Measurements from ENCODE around the gene GABBR2.

GABBR2 gene

DNA sequence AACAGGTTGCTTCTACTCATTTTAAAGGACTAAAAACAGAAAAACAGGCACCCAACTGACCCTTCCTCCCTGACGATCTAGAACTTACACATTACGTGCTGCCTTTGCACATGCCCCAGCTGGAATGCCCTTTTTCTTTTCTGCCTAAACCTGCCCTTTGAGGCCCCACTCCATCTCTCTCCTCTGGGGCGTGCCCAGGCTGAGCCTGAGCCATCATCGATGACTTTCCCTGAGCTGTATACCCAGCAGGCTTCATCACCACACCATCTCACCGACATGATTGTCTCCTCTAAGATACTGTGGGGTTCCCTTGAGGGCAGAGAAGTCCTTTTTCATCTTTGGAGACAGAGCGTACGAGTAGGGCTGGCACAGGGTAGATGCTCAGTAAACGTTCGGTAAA lies 24.1 kb upstream of the GABBR2 start:
- Mint-ChIP-seq H3K4me3 (no peak overlapping the region), H3K4me1 (ENCODE audit: low read depth) (no peaks in the 10 kb centered on the region), H3K36me3 (ENCODE audit: low read depth) (no peaks in the 10 kb centered on the region), H3K27me3 (ENCODE audit: low read depth) (no peaks in the 10 kb centered on the region), H3K27ac (no peak overlapping the region), H3K9me3 (no peaks in the 10 kb centered on the region)
- DNase-seq (ENCODE audit: low spot score), result no peak

DNA sequence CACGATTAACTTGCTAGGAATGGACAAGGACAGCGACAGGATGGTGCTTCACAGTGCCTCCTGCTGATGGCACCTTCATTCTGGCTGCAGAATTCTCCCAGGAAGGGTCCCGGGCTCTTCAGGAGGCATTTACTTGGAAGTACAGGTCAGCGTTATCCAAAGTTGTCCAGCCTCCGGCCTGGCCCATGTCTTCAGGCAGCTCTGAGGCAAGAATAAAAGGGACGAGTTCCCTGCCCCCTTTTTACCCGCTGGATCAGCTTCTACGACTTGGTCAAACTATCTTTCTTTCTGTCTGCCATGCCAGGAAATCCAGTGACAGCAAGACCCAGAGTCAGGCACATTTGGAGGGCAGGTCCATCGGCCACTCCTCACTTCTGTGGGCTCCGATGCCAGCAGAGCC lies 23.4 kb upstream of the GABBR2 start:
- no peak overlapping the region for H3K4me3 Mint-ChIP-seq
- no peak overlapping the region for H3K27ac Mint-ChIP-seq
- H3K27me3 Mint-ChIP-seq (ENCODE audit: low read depth), result no peaks in the 10 kb centered on the region
- no peaks in the 10 kb centered on the region for H3K4me1 Mint-ChIP-seq (ENCODE audit: low read depth)
- no peaks in the 10 kb centered on the region for H3K36me3 Mint-ChIP-seq (ENCODE audit: low read depth)
- H3K9me3 Mint-ChIP-seq, result no peaks in the 10 kb centered on the region
- DNase-seq (ENCODE audit: low spot score), result no peak

DNA sequence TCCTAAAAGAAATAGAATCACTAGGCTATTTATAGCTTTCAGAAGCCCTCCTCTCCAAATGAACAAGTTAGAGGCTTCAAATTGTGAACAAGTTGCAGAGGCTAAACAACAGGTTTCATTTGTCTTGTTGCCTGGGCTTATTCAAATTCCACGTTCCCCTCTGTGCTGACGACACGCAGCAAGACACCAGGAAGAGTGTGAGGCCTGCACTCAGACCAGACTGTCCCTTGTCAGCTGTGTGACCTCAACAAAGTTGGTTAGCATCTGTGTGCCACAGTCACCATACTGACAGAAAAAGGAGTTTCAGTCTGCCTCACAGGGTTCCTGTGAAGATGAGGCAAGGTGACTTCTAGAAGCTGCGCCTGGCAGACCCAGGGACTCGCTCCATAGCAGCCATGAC lies 22.1 kb upstream of the GABBR2 start:
- Mint-ChIP-seq H3K27me3 (ENCODE audit: low read depth) (no peaks in the 10 kb centered on the region), H3K9me3 (no peaks in the 10 kb centered on the region), H3K4me1 (ENCODE audit: low read depth) (no peaks in the 10 kb centered on the region), H3K36me3 (ENCODE audit: low read depth) (no peaks in the 10 kb centered on the region), H3K4me3 (no peak overlapping the region), H3K27ac (no peak overlapping the region)
- no peak for DNase-seq (ENCODE audit: low spot score)

DNA sequence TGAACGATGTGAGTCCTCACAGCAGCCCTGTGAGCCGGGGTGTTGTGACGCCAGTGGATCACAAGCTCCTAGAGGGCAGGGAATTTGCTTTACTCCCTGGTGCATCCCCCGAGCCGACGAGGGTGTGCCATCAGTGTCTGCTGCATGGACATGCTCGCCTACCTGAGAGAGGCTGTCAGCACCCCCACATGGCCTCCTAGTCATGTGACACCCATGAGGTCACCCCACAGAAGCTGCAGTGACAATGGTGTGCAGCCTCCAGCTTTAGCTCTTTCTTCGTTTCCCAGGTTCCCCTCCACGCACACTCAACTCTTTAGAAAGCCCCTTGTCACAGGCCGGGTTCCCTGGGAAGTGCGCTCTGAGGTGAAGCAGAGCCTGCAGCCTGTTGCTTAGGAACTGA lies 19.8 kb upstream of the GABBR2 start:
- no peaks in the 10 kb centered on the region for H3K9me3 Mint-ChIP-seq
- peaks cover 5% of the 10 kb centered on the region for H3K27me3 Mint-ChIP-seq (ENCODE audit: low read depth)
- DNase-seq (ENCODE audit: low spot score), result no peak
- H3K27ac Mint-ChIP-seq, result no peak overlapping the region
- no peak overlapping the region for H3K4me3 Mint-ChIP-seq
- H3K4me1 Mint-ChIP-seq (ENCODE audit: low read depth), result no peaks in the 10 kb centered on the region
- no peaks in the 10 kb centered on the region for H3K36me3 Mint-ChIP-seq (ENCODE audit: low read depth)

DNA sequence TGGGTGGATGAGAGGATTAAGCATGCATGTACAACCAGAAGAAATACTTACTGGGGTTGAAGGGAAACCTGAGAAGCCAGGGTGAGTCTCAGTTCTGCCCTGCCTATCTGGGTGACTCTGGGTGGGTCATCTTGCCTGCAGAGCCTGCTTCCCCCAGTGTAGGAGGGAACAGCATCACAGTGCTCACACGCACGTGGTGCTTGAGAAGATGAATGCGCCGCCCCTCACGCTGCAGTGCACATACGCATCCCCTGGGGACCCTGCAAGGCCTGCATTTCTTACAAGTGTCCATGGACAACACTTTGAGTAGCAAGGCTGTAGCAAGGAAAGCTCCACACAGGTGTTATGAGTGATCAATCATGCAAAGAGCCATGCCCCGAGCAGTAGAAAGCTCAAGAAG lies 18.7 kb upstream of the GABBR2 start:
- Mint-ChIP-seq H3K36me3 (ENCODE audit: low read depth) (no peaks in the 10 kb centered on the region), H3K27me3 (ENCODE audit: low read depth) (peaks cover 6% of the 10 kb centered on the region), H3K27ac (no peak overlapping the region), H3K4me1 (ENCODE audit: low read depth) (no peaks in the 10 kb centered on the region), H3K4me3 (no peak overlapping the region), H3K9me3 (no peaks in the 10 kb centered on the region)
- no peak for DNase-seq (ENCODE audit: low spot score)

DNA sequence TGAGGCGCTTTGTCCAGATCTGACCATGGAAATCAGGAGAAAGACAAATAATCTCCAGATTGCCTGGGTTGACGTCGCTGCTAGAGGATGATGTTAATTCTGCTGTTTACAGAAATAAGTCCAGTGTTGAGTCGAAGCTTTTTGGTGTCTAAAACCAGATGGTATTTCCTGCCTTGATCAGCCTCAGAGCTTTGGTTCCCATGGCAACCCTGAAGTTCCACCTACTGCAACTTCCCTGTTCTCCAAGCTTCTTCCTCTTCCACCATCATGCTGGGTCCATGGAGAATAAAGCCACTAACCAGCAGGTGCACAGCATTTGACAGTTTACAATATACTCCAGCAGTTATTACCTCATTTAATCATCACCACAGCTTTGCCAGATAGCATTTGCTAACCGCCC lies 18.0 kb upstream of the GABBR2 start:
- H3K27me3 Mint-ChIP-seq (ENCODE audit: low read depth), result peaks cover 6% of the 10 kb centered on the region
- H3K36me3 Mint-ChIP-seq (ENCODE audit: low read depth), result no peaks in the 10 kb centered on the region
- H3K27ac Mint-ChIP-seq, result no peak overlapping the region
- H3K9me3 Mint-ChIP-seq, result no peaks in the 10 kb centered on the region
- H3K4me1 Mint-ChIP-seq (ENCODE audit: low read depth), result no peaks in the 10 kb centered on the region
- H3K4me3 Mint-ChIP-seq, result no peak overlapping the region
- DNase-seq (ENCODE audit: low spot score), result no peak

DNA sequence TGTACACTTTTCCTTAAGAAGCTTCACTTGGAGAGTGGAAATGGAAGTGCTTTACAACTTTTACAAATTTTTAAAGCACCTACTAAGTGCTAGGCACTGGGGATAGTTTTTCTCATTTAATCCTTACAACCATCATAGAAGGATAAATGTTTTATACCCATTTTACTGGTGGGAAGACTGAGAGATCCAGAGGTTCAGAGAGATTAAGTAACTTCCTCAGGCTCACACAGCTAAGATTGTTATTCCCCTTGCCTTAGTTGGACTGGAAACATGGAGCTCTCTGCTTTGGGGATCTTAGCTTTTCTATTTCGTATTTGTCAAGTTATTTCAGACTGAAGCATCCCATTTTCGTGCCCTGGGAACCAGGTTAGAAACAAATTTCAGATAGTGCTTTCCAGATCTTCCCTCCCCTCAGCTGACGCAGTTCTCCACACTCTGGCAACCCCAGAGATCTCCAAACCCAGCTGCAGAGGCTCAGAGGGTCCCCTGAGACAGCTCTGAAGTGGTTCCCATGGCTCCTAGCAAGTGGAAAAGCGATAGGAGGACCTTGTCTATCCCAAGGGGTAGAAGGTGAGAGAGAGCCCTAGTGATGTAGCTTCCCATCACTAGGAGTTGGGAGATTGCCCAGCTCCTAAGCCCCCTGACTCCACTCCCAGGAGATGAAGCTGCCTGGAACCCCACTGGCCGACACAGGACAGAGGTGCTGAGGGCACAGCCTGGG lies 16.2 kb upstream of the GABBR2 start:
- H3K4me1 Mint-ChIP-seq (ENCODE audit: low read depth), result no peaks in the 10 kb centered on the region
- DNase-seq (ENCODE audit: low spot score), result no peak

DNA sequence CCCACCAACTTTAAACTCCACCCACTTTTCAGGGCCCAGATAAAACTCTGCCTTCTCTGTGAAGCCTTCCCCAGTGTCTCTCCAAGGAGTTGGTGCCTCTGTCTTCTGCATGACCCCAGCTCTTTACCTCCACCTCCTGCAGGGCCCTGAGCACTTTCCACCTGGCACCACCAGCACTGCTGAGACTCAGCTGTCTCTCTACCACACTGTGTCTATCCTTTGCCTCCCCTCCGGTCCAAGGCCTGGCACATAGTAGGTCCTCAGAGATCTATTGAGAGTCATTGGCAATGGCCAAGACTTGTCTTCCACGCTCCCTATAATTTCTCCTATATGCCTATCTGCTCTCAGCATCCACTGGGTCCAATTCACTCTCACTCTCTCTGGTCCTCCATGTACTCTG lies 12.9 kb upstream of the GABBR2 start:
- Mint-ChIP-seq H3K36me3 (ENCODE audit: low read depth) (no peaks in the 10 kb centered on the region), H3K9me3 (no peaks in the 10 kb centered on the region), H3K27ac (no peak overlapping the region), H3K4me3 (no peak overlapping the region), H3K4me1 (ENCODE audit: low read depth) (no peaks in the 10 kb centered on the region), H3K27me3 (ENCODE audit: low read depth) (peaks cover 13% of the 10 kb centered on the region)
- DNase-seq (ENCODE audit: low spot score), result no peak

More for the DNA sequence above, 16.2 kb upstream of the GABBR2 start:
- Mint-ChIP-seq H3K9me3 (no peaks in the 10 kb centered on the region), H3K36me3 (ENCODE audit: low read depth) (no peaks in the 10 kb centered on the region), H3K27ac (no peak overlapping the region), H3K4me3 (no peak overlapping the region), H3K27me3 (ENCODE audit: low read depth) (peaks cover 8% of the 10 kb centered on the region)

DNA sequence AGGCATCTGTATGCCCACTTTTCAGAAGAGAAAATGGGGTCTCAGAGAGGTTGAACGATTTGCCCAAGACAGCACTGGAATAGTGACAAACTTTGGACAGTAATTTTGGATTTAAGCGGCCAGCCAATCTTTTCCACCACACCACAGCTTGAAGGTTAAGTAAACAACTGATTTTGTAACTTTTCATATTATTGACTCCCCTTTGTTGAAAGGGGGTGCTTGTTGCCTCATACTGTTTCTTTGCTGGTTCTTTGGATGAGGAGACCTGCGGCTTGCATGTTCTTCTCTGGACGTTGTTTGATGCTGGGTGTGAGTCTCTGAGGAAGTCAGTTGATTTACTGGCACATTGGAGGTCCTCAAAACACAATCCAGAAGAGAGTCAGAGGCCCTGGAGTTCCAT lies 11.7 kb upstream of the GABBR2 start:
- no peaks in the 10 kb centered on the region for H3K36me3 Mint-ChIP-seq (ENCODE audit: low read depth)
- H3K4me1 Mint-ChIP-seq (ENCODE audit: low read depth), result no peaks in the 10 kb centered on the region
- H3K4me3 Mint-ChIP-seq, result no peak overlapping the region
- no peak overlapping the region for H3K27ac Mint-ChIP-seq
- H3K27me3 Mint-ChIP-seq (ENCODE audit: low read depth), result peaks cover 21% of the 10 kb centered on the region
- no peaks in the 10 kb centered on the region for H3K9me3 Mint-ChIP-seq
- no peak for DNase-seq (ENCODE audit: low spot score)

DNA sequence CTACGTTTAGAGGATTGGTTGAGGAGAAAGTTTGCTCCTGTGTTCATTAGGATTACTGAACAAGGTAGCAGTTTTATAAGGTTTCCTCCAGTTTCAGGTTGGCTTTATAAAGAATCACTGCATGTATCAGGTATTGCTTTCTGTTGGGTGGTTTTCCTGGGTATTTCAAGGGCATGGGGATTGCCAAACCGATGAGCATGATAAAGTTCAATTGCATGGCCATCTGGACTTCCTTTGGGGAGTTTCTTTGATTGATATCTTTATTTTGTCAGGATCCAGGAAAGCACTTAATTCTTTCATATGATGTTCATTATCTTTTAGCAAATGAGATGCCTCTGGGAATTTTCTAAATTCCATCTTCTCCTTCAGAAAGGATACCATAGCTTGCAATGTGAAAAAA lies 10.3 kb upstream of the GABBR2 start:
- H3K36me3 Mint-ChIP-seq (ENCODE audit: low read depth), result no peaks in the 10 kb centered on the region
- H3K4me3 Mint-ChIP-seq, result no peak overlapping the region
- DNase-seq (ENCODE audit: low spot score), result no peak
- H3K27me3 Mint-ChIP-seq (ENCODE audit: low read depth), result peaks cover 22% of the 10 kb centered on the region
- H3K4me1 Mint-ChIP-seq (ENCODE audit: low read depth), result no peaks in the 10 kb centered on the region
- no peak overlapping the region for H3K27ac Mint-ChIP-seq
- H3K9me3 Mint-ChIP-seq, result no peaks in the 10 kb centered on the region

DNA sequence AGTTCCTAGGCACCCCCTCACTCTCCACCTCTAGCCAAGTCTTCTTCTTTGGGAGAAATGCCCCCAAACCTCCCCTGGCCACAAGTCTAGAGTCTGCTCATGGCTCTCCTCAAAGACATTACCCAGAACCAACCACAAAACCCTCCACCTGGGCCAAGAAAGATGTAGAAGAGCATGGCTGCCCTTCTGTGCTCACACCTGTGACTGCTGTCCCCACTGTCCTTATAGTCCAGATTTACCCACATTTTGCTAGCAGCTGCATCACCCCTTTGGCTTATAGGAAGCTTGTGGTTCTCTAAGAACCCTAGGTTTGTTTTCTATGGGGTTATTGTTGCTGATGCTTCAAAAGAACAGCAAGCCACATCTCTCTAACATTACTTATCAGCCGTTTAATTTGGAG lies 6.1 kb upstream of the GABBR2 start:
- Mint-ChIP-seq H3K36me3 (ENCODE audit: low read depth) (no peaks in the 10 kb centered on the region), H3K4me1 (ENCODE audit: low read depth) (no peaks in the 10 kb centered on the region), H3K27ac (no peak overlapping the region), H3K4me3 (no peak overlapping the region), H3K9me3 (no peaks in the 10 kb centered on the region), H3K27me3 (ENCODE audit: low read depth) (peaks cover 48% of the 10 kb centered on the region)
- DNase-seq (ENCODE audit: low spot score), result no peak

DNA sequence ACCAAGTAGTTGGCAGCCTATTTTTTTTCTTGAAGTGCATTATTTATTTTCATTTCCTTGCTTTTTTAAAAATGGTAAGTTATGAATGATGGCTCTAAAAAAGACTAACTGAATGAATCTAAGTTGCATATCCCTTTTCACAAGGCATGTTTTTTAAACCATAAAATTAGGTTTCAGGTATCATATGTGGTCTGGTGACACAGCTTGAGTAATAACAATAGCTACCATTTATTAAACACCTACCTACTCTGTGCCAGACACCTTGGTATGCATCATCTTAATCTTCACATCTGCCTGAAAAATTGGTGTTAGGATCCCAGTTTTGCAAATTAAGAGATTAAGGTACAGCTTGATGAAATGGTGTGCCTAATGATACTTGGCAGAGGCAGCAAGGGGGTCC lies 4.3 kb upstream of the GABBR2 start:
- no peaks in the 10 kb centered on the region for H3K9me3 Mint-ChIP-seq
- H3K36me3 Mint-ChIP-seq (ENCODE audit: low read depth), result no peaks in the 10 kb centered on the region
- no peak overlapping the region for H3K27ac Mint-ChIP-seq
- H3K27me3 Mint-ChIP-seq (ENCODE audit: low read depth), result peaks cover 52% of the 10 kb centered on the region
- H3K4me3 Mint-ChIP-seq, result no peak overlapping the region
- no peak for DNase-seq (ENCODE audit: low spot score)
- H3K4me1 Mint-ChIP-seq (ENCODE audit: low read depth), result no peaks in the 10 kb centered on the region

DNA sequence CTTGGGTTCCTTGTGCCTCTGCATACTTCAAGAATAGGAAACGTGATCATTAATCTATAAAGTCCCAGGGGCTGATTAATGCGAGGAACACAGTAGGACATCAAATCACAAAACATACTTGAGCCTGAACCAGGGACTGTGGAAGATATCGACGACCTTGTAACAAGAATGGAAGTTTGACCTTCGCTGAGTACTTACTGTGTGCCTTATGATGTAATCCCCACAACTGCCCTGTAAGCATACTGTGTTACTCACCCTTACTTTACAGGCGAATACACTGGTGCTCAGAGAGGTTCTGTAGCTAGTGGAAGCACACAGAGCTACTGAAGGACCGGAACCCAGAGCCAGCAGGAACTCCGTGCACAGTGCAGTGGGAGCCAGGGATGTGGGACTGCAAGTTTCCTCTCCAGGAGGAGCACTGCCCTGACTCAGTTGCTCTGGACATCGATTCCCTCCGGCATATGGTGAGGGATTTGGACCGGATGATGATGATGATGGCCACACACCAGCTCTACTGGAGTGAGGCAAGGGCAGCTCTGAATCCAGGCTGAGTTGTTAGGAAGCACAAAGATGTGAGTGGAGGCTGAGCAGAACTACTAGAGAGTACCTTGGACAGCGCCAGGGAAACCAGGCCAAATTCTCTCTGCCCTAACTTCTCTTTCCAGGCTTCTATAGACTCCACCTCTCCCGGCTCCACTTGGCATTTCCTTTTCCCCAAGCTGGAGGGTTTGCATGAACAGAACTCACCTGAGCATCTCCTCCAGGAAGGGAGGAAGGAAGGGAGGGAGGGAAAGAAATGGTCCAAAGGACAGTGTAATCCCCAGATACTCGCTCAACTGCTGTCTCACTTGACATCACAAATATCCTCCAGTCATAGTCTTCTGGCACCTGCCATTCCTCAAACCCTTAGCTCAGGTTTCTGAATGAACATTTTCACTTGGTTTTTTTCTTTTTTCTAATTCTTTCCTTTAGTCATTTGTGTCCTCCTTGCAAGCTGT lies 1.5 kb upstream of the GABBR2 start:
- H3K36me3 Mint-ChIP-seq (ENCODE audit: low read depth), result no peaks in the 10 kb centered on the region
- H3K4me3 Mint-ChIP-seq, result no peak overlapping the region
- no peak for DNase-seq (ENCODE audit: low spot score)
- no peak overlapping the region for H3K27ac Mint-ChIP-seq
- H3K27me3 Mint-ChIP-seq (ENCODE audit: low read depth), result peaks cover 63% of the 10 kb centered on the region
- peaks cover 1% of the 10 kb centered on the region for H3K4me1 Mint-ChIP-seq (ENCODE audit: low read depth)
- H3K9me3 Mint-ChIP-seq, result no peaks in the 10 kb centered on the region

DNA sequence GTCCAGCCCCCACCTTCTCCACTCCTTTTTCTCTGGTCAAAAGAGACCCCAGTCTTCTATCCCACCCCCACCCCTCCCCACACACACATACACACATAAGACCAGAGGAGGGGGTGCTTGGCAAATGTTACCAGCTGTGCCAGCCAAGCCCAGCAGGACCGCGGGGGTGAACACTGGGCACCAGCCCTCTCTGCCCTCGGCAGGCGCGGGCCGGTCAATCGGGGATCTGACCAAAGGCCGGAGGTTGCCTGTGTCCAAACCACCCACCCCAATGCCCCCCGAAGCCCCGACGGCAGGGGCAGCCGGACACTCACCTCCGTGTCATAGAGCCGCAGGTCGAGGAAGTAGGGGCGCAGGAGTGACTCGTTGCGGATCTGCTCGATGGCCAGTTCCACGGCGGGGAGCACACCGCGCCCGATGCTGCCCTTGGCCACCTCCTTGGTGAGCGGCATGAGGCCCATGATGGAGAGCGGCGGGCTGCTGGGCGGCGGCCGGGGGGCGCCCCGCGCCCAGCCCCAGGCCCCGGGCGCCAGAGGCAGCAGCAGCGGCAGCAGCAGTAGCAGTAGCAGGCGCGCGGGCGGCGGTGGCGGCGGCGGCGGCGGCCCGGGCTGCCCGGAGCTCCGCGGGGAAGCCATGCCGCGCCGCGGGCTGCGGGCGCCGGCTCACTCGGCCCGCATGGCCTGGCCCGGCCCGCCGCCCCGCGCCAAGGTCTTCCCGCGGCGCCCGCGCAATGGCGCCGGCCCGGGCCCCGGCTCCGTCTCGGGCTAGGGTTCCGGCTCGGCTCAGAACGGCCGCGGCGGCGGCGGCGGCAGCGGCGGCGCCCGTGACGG lies 417 bp downstream of the GABBR2 start:
- no peak for DNase-seq (ENCODE audit: low spot score)
- Mint-ChIP-seq H3K27me3 (ENCODE audit: low read depth) (peaks cover 66% of the 10 kb centered on the region), H3K4me1 (ENCODE audit: low read depth) (peaks cover 1% of the 10 kb centered on the region), H3K9me3 (no peaks in the 10 kb centered on the region), H3K27ac (no peak overlapping the region), H3K4me3 (peak overlapping the region; percentile 26), H3K36me3 (ENCODE audit: low read depth) (no peaks in the 10 kb centered on the region)
